A673 (cell line): Measurements from ENCODE around the gene BANP.
"Not testable (repeated sequence)": the region's sequence is repeated elsewhere in the genome, so short reads cannot be mapped to it uniquely, and the experiment has no call there.

Experiments used
- EZH2 ChIP-seq: fragments of 200-600 bp; sonication (generic); IDR thresholded peaks from 2 replicates; pipeline ENCODE4 v1.6.1; 2017; ENCODE audit warnings: borderline replicate concordance, low read depth, mild to moderate bottlenecking, mixed read lengths, antibody characterized with exemption, low read length; ENCODE audit not compliant: poor library complexity, severe bottlenecking
- TF ChIP-seq, protein P1 (sequence below): fragments of 300-800, 200-600 bp; sonication (generic); conservative IDR thresholded peaks from 2 replicates; pipeline ENCODE4 v1.5.1; 2017; ENCODE audit warnings: low read depth, mild to moderate bottlenecking, antibody characterized with exemption, low read length, moderate library complexity, mixed read lengths

DNA sequence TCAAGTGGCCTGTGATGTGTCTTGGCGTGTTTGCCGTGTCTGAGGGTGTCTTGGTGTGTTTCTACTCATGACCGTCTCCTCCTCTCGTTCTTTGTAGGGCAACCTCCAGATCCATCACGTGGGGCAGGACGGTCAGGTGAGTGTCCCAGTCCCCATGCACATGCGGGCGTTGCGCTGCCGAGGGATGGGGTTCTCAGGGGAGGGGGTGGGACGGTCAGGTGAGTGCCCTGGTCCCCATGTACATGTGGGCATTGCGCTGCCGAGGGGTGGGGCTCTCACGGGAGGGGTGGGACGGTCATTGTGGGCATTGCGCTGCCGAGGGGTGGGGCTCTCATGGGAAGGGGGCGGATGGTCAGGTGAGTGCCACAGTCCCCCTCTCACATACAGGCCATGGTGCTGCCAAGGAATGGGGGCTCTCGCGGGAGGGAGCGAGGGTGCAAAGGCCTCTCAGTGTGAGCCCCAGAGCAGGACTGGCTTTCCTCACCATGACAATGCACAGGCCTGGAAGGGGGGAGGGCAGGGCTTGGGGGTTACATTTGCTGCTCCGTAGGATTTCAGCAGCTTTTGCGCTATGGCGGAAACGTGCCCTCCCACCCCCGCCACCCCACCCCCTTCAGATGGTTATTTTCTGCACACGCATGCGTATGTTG lies 86.8 kb downstream of the BANP start:
- TF ChIP-seq, protein P1, sequence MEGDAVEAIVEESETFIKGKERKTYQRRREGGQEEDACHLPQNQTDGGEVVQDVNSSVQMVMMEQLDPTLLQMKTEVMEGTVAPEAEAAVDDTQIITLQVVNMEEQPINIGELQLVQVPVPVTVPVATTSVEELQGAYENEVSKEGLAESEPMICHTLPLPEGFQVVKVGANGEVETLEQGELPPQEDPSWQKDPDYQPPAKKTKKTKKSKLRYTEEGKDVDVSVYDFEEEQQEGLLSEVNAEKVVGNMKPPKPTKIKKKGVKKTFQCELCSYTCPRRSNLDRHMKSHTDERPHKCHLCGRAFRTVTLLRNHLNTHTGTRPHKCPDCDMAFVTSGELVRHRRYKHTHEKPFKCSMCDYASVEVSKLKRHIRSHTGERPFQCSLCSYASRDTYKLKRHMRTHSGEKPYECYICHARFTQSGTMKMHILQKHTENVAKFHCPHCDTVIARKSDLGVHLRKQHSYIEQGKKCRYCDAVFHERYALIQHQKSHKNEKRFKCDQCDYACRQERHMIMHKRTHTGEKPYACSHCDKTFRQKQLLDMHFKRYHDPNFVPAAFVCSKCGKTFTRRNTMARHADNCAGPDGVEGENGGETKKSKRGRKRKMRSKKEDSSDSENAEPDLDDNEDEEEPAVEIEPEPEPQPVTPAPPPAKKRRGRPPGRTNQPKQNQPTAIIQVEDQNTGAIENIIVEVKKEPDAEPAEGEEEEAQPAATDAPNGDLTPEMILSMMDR: not testable (repeated sequence)
- not testable (repeated sequence) for TF ChIP-seq EZH2
